Measurements from ENCODE around the gene KIDINS220. TPM values are rescaled to one million over a fixed set of nuclear protein-coding genes. Genes with fewer than 3 reads are reported as not detected.

Gene KIDINS220
- total and polyA plus RNA-seq, 9 of the 15 experiments (the other 6 are each of a cell fraction or from before 2014, with no cell fraction given): 15.2 to 48.0 (median 34.4) TPM

- TF ChIP-seq, protein P1, sequence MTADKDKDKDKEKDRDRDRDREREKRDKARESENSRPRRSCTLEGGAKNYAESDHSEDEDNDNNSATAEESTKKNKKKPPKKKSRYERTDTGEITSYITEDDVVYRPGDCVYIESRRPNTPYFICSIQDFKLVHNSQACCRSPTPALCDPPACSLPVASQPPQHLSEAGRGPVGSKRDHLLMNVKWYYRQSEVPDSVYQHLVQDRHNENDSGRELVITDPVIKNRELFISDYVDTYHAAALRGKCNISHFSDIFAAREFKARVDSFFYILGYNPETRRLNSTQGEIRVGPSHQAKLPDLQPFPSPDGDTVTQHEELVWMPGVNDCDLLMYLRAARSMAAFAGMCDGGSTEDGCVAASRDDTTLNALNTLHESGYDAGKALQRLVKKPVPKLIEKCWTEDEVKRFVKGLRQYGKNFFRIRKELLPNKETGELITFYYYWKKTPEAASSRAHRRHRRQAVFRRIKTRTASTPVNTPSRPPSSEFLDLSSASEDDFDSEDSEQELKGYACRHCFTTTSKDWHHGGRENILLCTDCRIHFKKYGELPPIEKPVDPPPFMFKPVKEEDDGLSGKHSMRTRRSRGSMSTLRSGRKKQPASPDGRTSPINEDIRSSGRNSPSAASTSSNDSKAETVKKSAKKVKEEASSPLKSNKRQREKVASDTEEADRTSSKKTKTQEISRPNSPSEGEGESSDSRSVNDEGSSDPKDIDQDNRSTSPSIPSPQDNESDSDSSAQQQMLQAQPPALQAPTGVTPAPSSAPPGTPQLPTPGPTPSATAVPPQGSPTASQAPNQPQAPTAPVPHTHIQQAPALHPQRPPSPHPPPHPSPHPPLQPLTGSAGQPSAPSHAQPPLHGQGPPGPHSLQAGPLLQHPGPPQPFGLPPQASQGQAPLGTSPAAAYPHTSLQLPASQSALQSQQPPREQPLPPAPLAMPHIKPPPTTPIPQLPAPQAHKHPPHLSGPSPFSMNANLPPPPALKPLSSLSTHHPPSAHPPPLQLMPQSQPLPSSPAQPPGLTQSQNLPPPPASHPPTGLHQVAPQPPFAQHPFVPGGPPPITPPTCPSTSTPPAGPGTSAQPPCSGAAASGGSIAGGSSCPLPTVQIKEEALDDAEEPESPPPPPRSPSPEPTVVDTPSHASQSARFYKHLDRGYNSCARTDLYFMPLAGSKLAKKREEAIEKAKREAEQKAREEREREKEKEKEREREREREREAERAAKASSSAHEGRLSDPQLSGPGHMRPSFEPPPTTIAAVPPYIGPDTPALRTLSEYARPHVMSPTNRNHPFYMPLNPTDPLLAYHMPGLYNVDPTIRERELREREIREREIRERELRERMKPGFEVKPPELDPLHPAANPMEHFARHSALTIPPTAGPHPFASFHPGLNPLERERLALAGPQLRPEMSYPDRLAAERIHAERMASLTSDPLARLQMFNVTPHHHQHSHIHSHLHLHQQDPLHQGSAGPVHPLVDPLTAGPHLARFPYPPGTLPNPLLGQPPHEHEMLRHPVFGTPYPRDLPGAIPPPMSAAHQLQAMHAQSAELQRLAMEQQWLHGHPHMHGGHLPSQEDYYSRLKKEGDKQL (CRISPR knock-in tag; IDR thresholded peaks at IDR 0.05; ENCODE audit: borderline replicate concordance): no peak
- TF ChIP-seq RHOXF2B (CRISPR knock-in tag; conservative IDR thresholded peaks at IDR 0.05): no peak
- TF ChIP-seq CHD7 (IDR thresholded peaks at IDR 0.05; ENCODE audit: low read depth, low read length): no peak
- no peak for TF ChIP-seq ZBTB5 (IDR thresholded peaks at IDR 0.05)
- no peak for TF ChIP-seq CHD4 (IDR thresholded peaks at IDR 0.05; ENCODE audit: insufficient read depth, insufficient replicate concordance, low read depth, low read length, poor library complexity, severe bottlenecking)
Observed at GRCh38 chr2:8819948-8820347, 17.5 kb downstream of the KIDINS220 start (continued).

Data from K562 (cell line).